GM23338 (cell line): ENCODE data around the gene FSIP1. TPM values are rescaled to one million over a fixed set of nuclear protein-coding genes. Genes with fewer than 3 reads are reported as not detected.

Experiments used
- ATAC-seq: fragments of 200-7000 bp; cut with Tn5 transposase; 3 replicates; pipeline ENCODE4 v1.9.1; 2020
- DNase-seq: peaks from one replicate; pipeline ENCODE4 v3.0.0-alpha.2; 2015; ENCODE audit warnings: low spot score
- H2AFZ ChIP-seq: fragments of 200-600 bp; sonication (generic); 2 replicates; pipeline ENCODE4 v1.8.0; 2016; ENCODE audit warnings: antibody characterized with exemption, mild to moderate bottlenecking, moderate library complexity
- H3F3A ChIP-seq: fragments of 200-600 bp; sonication (generic); replicated peaks from 2 replicates; pipeline ENCODE4 v1.8.0; 2017; ENCODE audit warnings: antibody characterized with exemption, mixed run types, low read depth
- H3K27ac ChIP-seq: fragments of 200-600 bp; sonication (generic); 2 replicates; pipeline ENCODE4 v1.6.1; 2016; ENCODE audit warnings: low read depth
- H3K27me3 ChIP-seq: fragments of 200-600 bp; sonication (generic); 2 replicates; pipeline ENCODE4 v1.8.0; 2016; ENCODE audit warnings: mild to moderate bottlenecking, mixed run types, moderate library complexity; ENCODE audit not compliant: insufficient read depth
- H3K36me3 ChIP-seq: fragments of 200-600 bp; sonication (generic); 2 replicates; pipeline ENCODE4 v1.8.0; 2016; ENCODE audit warnings: mild to moderate bottlenecking; ENCODE audit not compliant: insufficient read depth
- H3K4me1 ChIP-seq: fragments of 200-600 bp; sonication (generic); 2 replicates; pipeline ENCODE4 v1.8.0; 2016; ENCODE audit warnings: mild to moderate bottlenecking, moderate library complexity; ENCODE audit not compliant: insufficient read depth
- H3K4me2 ChIP-seq: fragments of 200-600 bp; sonication (generic); 2 replicates; pipeline ENCODE4 v1.7.1; 2017; ENCODE audit warnings: mixed run types
- H3K4me3 ChIP-seq: fragments of 200-600 bp; sonication (generic); 2 replicates; pipeline ENCODE4 v1.6.1; 2016; ENCODE audit warnings: mixed run types
- H3K79me2 ChIP-seq: fragments of 200-600 bp; sonication (generic); replicated peaks from 2 replicates; pipeline ENCODE4 v1.8.0; 2017; ENCODE audit warnings: mild to moderate bottlenecking; ENCODE audit not compliant: insufficient read depth
- H3K9me2 ChIP-seq: fragments of 200-600 bp; sonication (generic); 2 replicates; pipeline ENCODE4 v1.8.0; 2017; ENCODE audit not compliant: insufficient read depth
- H4K20me1 ChIP-seq: fragments of 200-600 bp; sonication (generic); replicated peaks from 2 replicates; pipeline ENCODE4 v1.8.0; 2017; ENCODE audit warnings: mild to moderate bottlenecking; ENCODE audit not compliant: insufficient read depth
- H3K27ac Mint-ChIP-seq: 2 replicates; pipeline ENCODE4 v1.8.0; 2020; ENCODE audit warnings: inconsistent platforms, mild to moderate bottlenecking, moderate library complexity, mixed read lengths
- H3K27me3 Mint-ChIP-seq: 3 replicates; pipeline ENCODE4 v1.8.0; 2022; ENCODE audit warnings: low read depth, mild to moderate bottlenecking, moderate library complexity, mixed read lengths, inconsistent platforms; ENCODE audit not compliant: insufficient read depth, poor library complexity
- H3K36me3 Mint-ChIP-seq: 3 replicates; pipeline ENCODE4 v1.8.0; 2021; ENCODE audit warnings: low read depth, mild to moderate bottlenecking, inconsistent platforms, moderate library complexity, mixed read lengths
- H3K4me1 Mint-ChIP-seq: 3 replicates; pipeline ENCODE4 v1.8.0; 2020; ENCODE audit warnings: mild to moderate bottlenecking, inconsistent platforms, mixed read lengths
- H3K4me3 Mint-ChIP-seq: 3 replicates; pipeline ENCODE4 v1.8.0; 2021; ENCODE audit warnings: moderate library complexity, mild to moderate bottlenecking, inconsistent platforms, mixed read lengths
- H3K9me3 Mint-ChIP-seq: 3 replicates; pipeline ENCODE4 v1.8.0; 2020; ENCODE audit warnings: moderate library complexity, mild to moderate bottlenecking, inconsistent platforms, mixed read lengths
- CREB1 ChIP-seq: fragments of 250-450 bp; sonication (Bioruptor Pico); IDR thresholded peaks from 2 replicates; pipeline ENCODE4 v1.5.0; 2020; ENCODE audit warnings: low read depth, mild to moderate bottlenecking, moderate library complexity
- ETS1 ChIP-seq: IDR thresholded peaks from 2 replicates; pipeline ENCODE4 v1.6.1; 2016; ENCODE audit warnings: antibody characterized with exemption
- EZH2 ChIP-seq: fragments of 200-600 bp; sonication (generic); IDR thresholded peaks from one replicate; pipeline ENCODE4 v1.8.0; 2017; ENCODE audit warnings: antibody characterized with exemption, mild to moderate bottlenecking, low read depth; ENCODE audit not compliant: unreplicated experiment
- EZH2phosphoT487 ChIP-seq: fragments of 200-600 bp; sonication (generic); IDR thresholded peaks from one replicate; pipeline ENCODE4 v1.8.1; 2018; ENCODE audit warnings: antibody characterized with exemption; ENCODE audit not compliant: unreplicated experiment
- JUNB ChIP-seq: IDR thresholded peaks from one replicate; pipeline ENCODE4 v1.6.1; 2016; ENCODE audit warnings: antibody characterized with exemption; ENCODE audit not compliant: unreplicated experiment
- NANOG ChIP-seq: IDR thresholded peaks from 2 replicates; pipeline ENCODE4 v1.6.1; 2016; ENCODE audit warnings: antibody characterized with exemption, borderline replicate concordance
- POLR2AphosphoS5 ChIP-seq: IDR thresholded peaks from 2 replicates; pipeline ENCODE4 v1.6.1; 2016; ENCODE audit warnings: antibody characterized with exemption, low read depth
- REST ChIP-seq: IDR thresholded peaks from one replicate; pipeline ENCODE4 v1.6.1; 2018; ENCODE audit warnings: antibody characterized with exemption; ENCODE audit not compliant: unreplicated experiment
- ZNF462 ChIP-seq: fragments of 250-450 bp; sonication (Bioruptor Pico); IDR thresholded peaks from 2 replicates; pipeline ENCODE4 v1.5.0; 2020; ENCODE audit warnings: mild to moderate bottlenecking, moderate library complexity
- polyA plus RNA-seq: library from polyadenylated mRNA; unstranded; fragments of >200 nt; fragmentation: Nextera tagmentation; extraction: Ambion mirVana; gene quantifications from 2 replicates; pipeline ENCODE4 v1.2.1, GENCODE V29; 2016
- total RNA-seq: library from RNA; depleted of rRNA; stranded (reverse); fragments of >200 nt; shearing (Covaris generic); gene quantifications from 2 replicates; pipeline ENCODE4 v1.2.3, GENCODE V29; 2014

The FSIP1 gene
- total and polyA plus RNA-seq, 2 experiments from 2014 or later, result 0.92 to 2.1 TPM

GRCh38 chr15:39798382-39798781 lies 15.7 kb upstream of the FSIP1 start:
- DNase-seq (no peak), ATAC-seq (peak; percentile 22)
- H3K36me3 Mint-ChIP-seq, result peaks cover 53% of the 10 kb centered on the region
- H3K27me3 Mint-ChIP-seq, result peaks cover 23% of the 10 kb centered on the region
- H3K9me3 Mint-ChIP-seq, result no peaks in the 10 kb centered on the region
- H3K4me1 ChIP-seq, result peaks cover 6% of the 10 kb centered on the region; the same call in 1 of the 2 replicates
- peak overlapping the region; percentile 41; the same call in 1 of the 2 replicates for H3K27ac Mint-ChIP-seq
- no peak overlapping the region; the same call in none of the 2 replicates for H3K27ac ChIP-seq
- H3K4me2 ChIP-seq, result no peak overlapping the region
- H3K36me3 ChIP-seq, result peaks cover 29% of the 10 kb centered on the region
- peaks cover 6% of the 10 kb centered on the region; the same call in 1 of the 2 replicates for H3K9me2 ChIP-seq
- no peak overlapping the region for H3K4me3 ChIP-seq
- H3K79me2 ChIP-seq, result peaks cover 15% of the 10 kb centered on the region
- H3K4me3 Mint-ChIP-seq, result no peak overlapping the region
- no peak for TF ChIP-seq CREB1
- no peak for TF ChIP-seq ETS1
- peaks cover 12% of the 10 kb centered on the region for H4K20me1 ChIP-seq
- no peaks in the 10 kb centered on the region for H3K27me3 ChIP-seq
- no peak overlapping the region for H2AFZ ChIP-seq
- peaks cover 45% of the 10 kb centered on the region for H3K4me1 Mint-ChIP-seq
- 0 out of 2 replicates have a peak, but pooled peaks cover 14% of the 10 kb centered on the region for H3F3A ChIP-seq

GRCh38 chr15:39797407-39797806 lies 14.8 kb upstream of the FSIP1 start:
- peaks cover 6% of the 10 kb centered on the region; the same call in 1 of the 2 replicates for H3K9me2 ChIP-seq
- H3F3A ChIP-seq, result 0 out of 2 replicates have a peak, but pooled peaks cover 14% of the 10 kb centered on the region
- Mint-ChIP-seq H3K4me3 (no peak overlapping the region), H3K4me1 (peaks cover 51% of the 10 kb centered on the region), H3K27me3 (peaks cover 23% of the 10 kb centered on the region), H3K36me3 (peaks cover 45% of the 10 kb centered on the region), H3K27ac (peak overlapping the region; percentile 74; the same call in 1 of the 2 replicates), H3K9me3 (no peaks in the 10 kb centered on the region)
- DNase-seq (no peak), ATAC-seq (peak; percentile 26)
- no peak overlapping the region for H3K4me3 ChIP-seq
- no peak overlapping the region for H3K27ac ChIP-seq
- TF ChIP-seq REST, result no peak
- TF ChIP-seq ZNF462 (CRISPR knock-in tag), result no peak
- no peak; the same call in 1 of the 2 replicates for TF ChIP-seq POLR2AphosphoS5
- no peak for TF ChIP-seq EZH2phosphoT487
- TF ChIP-seq NANOG, result no peak
- TF ChIP-seq JUNB, result no peak
- no peak for TF ChIP-seq EZH2
- TF ChIP-seq ETS1, result no peak
- no peaks in the 10 kb centered on the region for H3K27me3 ChIP-seq
- H3K79me2 ChIP-seq, result peaks cover 5% of the 10 kb centered on the region
- peaks cover 9% of the 10 kb centered on the region for H4K20me1 ChIP-seq
- peaks cover 29% of the 10 kb centered on the region for H3K36me3 ChIP-seq
- peaks cover 9% of the 10 kb centered on the region; the same call in 1 of the 2 replicates for H3K4me1 ChIP-seq
- H3K4me2 ChIP-seq, result no peak overlapping the region
- H2AFZ ChIP-seq, result no peak overlapping the region
